SKM-1 (cell line): ENCODE data around the gene CAMKK2.
"Not testable (repeated sequence)": the region's sequence is repeated elsewhere in the genome, so short reads cannot be mapped to it uniquely, and the experiment has no call there.

ENCODE experiments used
- DNase-seq: peaks from one replicate; lab custom pipeline; 2025; ENCODE audit not compliant: unreplicated experiment; lab: John Stamatoyannopoulos, UW

The CAMKK2 gene

GRCh38 chr12:121250359-121250758, 46.1 kb downstream of the CAMKK2 start:
- DNase-seq, result no peak

GRCh38 chr12:121248622-121249021, 47.9 kb downstream of the CAMKK2 start:
- DNase-seq, result no peak

- no peak for DNase-seq
Measured at GRCh38 chr12:121246893-121247557, 49.5 kb downstream of the CAMKK2 start.

DNA sequence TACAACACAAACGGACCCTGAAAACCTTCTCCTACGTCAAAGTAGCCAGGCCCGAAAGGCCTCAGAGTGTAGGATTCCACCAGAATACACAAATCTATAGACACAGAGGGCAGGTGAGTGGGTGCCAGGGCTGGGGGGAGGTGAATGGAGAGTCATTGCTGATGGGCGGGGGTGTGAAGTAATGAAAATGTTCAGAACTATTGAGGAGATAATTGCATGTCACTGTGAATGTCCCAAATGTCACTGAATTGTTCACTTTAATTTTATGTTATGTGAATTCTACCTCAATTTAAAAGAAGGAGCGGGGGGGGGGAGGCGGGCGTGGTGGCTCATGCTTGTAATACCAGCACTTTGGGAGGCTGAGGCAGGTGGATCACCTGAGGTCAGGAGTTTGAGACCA, 50.6 kb downstream of the CAMKK2 start:
- no peak for DNase-seq

GRCh38 chr12:121245031-121245430, 51.5 kb downstream of the CAMKK2 start:
- DNase-seq, result no peak

GRCh38 chr12:121241156-121241970, 55.1 kb downstream of the CAMKK2 start:
- DNase-seq, result no peak

GRCh38 chr12:121240484-121241101, 55.9 kb downstream of the CAMKK2 start:
- DNase-seq, result no peak

DNA sequence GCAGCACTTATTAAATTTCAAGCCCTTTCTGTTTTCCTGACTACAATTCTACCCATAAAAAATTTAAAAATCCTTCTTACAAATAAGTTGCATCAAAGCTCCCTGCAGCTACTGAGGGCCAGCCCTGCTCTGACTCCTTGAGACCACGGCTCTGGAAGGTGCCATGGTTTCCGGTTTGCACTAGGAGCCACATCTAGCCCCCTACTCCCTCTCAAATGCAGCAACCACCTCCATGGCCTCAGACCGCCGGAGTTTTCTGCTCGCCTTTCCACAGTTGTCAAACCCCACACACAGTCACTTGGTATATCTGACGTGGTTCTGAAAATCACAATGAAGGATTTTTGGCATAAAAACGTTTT, 56.5 kb downstream of the CAMKK2 start:
- DNase-seq, result no peak

DNA sequence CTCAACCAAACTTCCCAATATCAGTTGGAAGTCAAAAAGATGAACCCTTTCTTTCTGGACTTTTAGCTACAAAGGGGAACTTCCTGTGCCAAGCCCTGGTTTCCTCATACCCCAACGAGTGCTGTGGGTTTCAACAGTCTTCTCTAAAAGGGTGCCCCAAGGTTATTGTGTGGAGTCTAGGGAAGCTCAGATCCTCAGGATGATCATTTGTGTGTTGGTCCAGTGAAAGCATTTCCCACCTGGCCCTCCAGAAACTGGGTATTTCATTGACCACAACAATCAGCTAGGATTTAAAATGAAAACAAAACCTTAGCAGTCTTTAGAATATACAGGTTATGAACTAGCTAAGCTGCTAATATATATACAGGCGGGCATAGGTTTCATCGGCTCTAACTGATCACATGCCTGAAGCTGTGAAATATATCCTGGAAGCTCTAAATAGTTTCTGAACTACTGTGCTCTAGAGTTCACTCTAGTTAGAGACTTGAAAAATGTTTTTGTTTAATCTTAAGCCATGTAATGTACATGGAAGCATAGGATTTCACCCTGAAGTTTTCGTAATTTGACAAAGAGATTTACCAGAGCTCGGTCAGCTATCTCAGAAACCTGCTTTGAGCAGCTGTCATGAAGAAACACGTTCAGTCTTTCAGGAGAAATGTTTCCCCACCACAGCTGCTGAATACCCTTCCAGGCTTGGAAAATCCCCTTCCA, 57.0 kb downstream of the CAMKK2 start:
- peak; percentile 16 for DNase-seq

- no peak for DNase-seq
Measured at GRCh38 chr12:121238604-121239350, 57.7 kb downstream of the CAMKK2 start.

DNA sequence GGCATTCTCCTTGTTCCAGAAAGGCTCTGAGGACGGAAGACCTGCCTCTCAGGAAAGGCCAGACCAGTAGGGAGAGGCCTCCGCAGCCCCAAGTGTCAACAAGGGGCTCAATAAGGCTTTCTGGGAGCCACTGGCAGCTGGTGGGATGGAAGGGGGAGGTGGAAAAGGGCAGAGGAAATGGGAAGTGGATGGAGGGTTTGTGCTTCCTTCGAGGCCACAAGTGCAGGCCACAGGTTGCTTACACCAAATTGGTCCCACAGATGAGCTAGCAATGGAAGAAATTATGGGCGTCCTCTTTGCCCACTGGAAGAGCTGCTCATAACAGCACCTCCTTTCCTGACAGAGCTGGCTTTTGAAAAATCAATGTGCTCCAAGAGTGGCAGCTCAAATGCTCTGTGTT, 58.4 kb downstream of the CAMKK2 start:
- no peak for DNase-seq

GRCh38 chr12:121237415-121237814, 59.1 kb downstream of the CAMKK2 start:
- no peak for DNase-seq

DNA sequence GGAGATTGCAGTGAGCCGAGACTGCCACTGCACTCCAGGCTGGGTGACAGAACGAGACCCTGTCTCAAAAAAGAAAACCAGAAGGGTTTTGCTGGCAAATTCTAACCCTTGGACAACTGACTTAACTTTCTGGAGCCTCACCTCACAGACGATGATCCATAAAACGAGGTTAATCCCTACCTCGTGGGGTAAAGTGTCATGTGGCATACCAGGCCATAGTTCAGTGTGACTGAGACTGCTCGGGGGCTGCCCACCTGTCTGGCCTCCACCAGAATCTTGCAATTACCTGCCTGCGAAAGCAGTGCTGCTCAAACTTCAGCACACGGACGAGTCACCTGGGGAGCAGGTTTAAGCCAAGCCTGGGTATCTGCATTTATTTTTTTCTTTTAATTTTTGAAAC, 59.7 kb downstream of the CAMKK2 start:
- no peak for DNase-seq

- no peak for DNase-seq
Measured at GRCh38 chr12:121233628-121234020, 62.9 kb downstream of the CAMKK2 start.

DNA sequence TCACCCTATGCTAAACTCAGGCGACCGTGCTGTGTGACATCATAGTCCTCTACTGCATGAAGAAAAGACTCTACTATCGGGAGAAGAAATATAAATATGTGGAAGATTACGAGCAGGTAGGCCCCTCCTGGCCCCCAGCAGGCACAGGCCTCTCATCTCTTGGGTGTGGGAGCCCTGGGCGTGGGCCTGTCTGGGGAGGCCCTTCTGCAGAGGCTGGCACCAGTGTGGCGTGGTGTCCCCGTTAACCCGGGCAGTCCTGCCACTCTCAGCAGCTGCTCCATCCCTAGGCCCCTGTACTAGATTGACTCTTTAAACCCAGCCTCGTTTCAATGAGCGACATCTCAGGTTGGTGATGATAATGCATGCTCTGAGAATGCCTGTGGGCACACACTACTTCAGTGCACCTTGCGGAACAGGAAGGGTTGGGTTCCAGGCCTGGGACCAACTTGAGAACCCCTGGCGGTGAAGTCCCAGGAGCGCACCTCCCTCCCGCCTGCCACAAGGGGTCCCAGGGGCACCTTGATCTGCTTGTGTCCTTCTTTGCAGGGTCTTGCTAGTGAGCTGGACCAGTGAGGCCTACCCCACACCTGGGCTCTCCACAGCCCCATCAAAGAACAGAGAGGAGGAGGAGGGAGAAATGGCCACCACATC, 63.4 kb downstream of the CAMKK2 start:
- no peak for DNase-seq

- DNase-seq, result no peak
Measured at GRCh38 chr12:121232163-121232562, 64.3 kb downstream of the CAMKK2 start.

- no peak for DNase-seq
Measured at GRCh38 chr12:121230538-121230907, 66.0 kb downstream of the CAMKK2 start.

DNA sequence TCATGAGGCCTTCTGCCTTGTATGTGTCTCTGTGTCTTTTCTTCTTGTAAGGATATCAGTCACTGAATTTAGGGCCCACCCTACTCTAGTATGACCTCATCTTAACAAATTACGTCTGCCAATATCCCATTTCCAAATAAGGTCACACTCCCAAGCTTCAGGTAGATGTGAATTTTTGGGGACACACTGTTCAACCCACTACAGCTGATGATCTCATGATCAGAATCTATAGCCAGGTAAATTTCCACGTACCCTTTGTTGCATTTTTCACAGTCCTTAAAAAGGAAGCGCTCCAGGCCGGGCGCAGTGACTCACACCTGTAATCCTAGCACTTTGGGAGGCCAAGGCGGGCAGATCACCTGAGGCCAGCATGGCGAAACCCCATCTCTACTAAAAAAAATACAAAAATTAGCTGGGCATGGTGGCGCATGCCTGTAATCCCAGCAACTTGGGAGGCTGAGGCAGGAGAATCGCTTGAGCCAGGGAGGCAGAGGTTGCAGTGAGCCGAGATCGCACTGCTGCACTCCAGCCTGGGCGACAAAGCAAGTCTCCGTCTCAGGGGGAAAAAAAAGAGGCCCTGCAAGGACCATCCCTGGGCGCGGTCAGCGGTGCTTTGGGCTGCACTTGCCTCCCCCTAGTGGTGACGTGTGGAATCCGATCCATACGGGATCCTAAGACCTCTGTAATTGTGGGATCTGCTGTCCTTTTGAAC, 66.5 kb downstream of the CAMKK2 start:
- not testable (repeated sequence) for DNase-seq

DNA sequence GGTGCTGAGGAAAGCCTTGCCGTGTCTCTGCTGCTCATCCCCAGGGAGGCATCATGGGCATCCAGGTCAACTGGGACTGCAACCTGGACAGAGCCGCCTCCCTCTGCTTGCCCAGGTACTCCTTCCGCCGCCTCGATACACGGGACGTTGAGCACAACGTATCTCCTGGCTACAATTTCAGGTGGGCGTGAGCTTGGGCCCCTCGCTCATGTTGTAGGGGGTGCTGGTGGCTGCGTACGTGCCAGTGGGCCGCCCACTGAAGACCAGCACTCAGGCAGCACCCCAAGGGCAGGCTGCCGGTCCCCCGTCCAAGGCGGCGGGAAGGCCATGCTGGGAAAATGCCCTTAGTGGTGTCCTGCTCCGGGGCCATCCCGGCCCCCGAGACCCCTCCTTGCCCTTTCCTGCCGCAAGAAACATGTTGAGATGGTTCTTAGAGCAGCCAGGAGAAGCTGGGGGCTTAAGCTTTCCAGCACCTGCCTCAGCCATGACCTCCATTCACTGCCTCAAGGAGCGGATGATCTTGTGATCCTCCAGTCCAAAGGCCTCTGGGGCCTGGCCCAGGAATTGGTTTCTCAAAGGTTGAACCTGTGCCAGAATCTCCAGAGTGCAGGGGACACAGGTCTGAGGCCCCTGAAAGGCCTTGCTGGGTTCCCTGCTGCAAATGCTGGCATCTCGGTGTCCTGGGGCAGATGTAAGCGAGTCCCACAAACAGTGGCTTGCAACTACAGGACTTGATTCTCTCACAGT, 67.4 kb downstream of the CAMKK2 start:
- no peak for DNase-seq
